Dendritic cell treated with granulocyte-macrophage colony-stimulating factor and Interleukin-4, amounts not matched to agents 40 ng/mL and 50 ng/mL, for 4 days (primary cell): ENCODE results near the gene LYPLA2.
"Not testable (repeated sequence)": the region's sequence is repeated elsewhere in the genome, so short reads cannot be mapped to it uniquely, and the experiment has no call there.

Experiments
- H3K27ac Mint-ChIP-seq: one replicate; pipeline ENCODE4 v1.8.0; 2022; ENCODE audit warnings: mild to moderate bottlenecking, mixed read lengths
- H3K27me3 Mint-ChIP-seq: one replicate; pipeline ENCODE4 v1.8.0; 2022; ENCODE audit warnings: mild to moderate bottlenecking, mixed read lengths
- H3K36me3 Mint-ChIP-seq: one replicate; pipeline ENCODE4 v1.8.0; 2022; ENCODE audit warnings: low read depth, mixed read lengths
- H3K4me1 Mint-ChIP-seq: one replicate; pipeline ENCODE4 v1.8.0; 2022; ENCODE audit warnings: low read depth, mixed read lengths
- H3K4me3 Mint-ChIP-seq: one replicate; pipeline ENCODE4 v1.8.0; 2022; ENCODE audit warnings: mild to moderate bottlenecking, moderate library complexity, mixed read lengths
- H3K9me3 Mint-ChIP-seq: one replicate; pipeline ENCODE4 v1.8.0; 2022; ENCODE audit warnings: mixed read lengths
- intact Hi-C: fragments of 100-400 bp; cut with micrococcal nuclease; formaldehyde crosslinking; loops from one replicate; pipeline ENCODE4 v1.15.0; 2022

The LYPLA2 gene

GRCh38 chr1:23816906-23817305 lies 26.0 kb downstream of the LYPLA2 start:
- Mint-ChIP-seq H3K27me3 (no peaks in the 10 kb centered on the region), H3K4me1 (peaks cover 24% of the 10 kb centered on the region), H3K36me3 (peaks cover 76% of the 10 kb centered on the region), H3K4me3 (no peak overlapping the region), H3K9me3 (no peaks in the 10 kb centered on the region), H3K27ac (no peak overlapping the region)
- intact Hi-C loops: no loop called here

DNA sequence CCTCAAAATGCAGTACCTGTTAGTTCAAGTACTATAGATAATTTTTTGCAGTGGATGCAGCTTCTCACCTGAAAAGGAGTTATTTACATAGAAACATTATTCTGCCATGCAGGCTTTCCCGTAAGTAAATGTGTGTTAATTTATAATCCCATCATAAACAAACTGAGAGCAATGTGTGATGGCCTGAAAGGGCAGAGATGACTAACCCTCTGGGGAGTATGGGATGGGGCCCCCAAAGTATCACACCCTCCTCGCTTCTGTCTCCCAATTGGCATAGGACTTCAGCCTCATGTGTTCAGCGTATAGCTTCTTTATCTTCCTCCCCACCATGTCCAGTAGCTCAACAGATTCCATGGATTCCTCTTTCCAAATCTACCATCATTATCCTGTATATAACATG lies 26.7 kb downstream of the LYPLA2 start:
- peaks cover 19% of the 10 kb centered on the region for H3K4me1 Mint-ChIP-seq
- H3K9me3 Mint-ChIP-seq: no peaks in the 10 kb centered on the region
- peaks cover 69% of the 10 kb centered on the region for H3K36me3 Mint-ChIP-seq
- H3K27me3 Mint-ChIP-seq: no peaks in the 10 kb centered on the region
- intact Hi-C loops: no loop called here
- H3K4me3 Mint-ChIP-seq: no peak overlapping the region
- no peak overlapping the region for H3K27ac Mint-ChIP-seq

GRCh38 chr1:23823767-23824166 lies 32.8 kb downstream of the LYPLA2 start:
- intact Hi-C loops: loop anchor here (2.0 kb wide), 2 partner anchors 13 to 15 kb away; no protein-coding TSS in a partner anchor
- H3K4me3 Mint-ChIP-seq: peak overlapping the region; percentile 91
- no peak overlapping the region for H3K27ac Mint-ChIP-seq
- H3K9me3 Mint-ChIP-seq: no peaks in the 10 kb centered on the region
- H3K4me1 Mint-ChIP-seq: peaks cover 40% of the 10 kb centered on the region
- peaks cover 18% of the 10 kb centered on the region for H3K36me3 Mint-ChIP-seq
- H3K27me3 Mint-ChIP-seq: no peaks in the 10 kb centered on the region

GRCh38 chr1:23824711-23825075 lies 33.7 kb downstream of the LYPLA2 start:
- intact Hi-C loops: loop anchor here (2.0 kb wide), 2 partner anchors 14 kb away; no protein-coding TSS in a partner anchor
- peak overlapping the region; percentile 99 for H3K27ac Mint-ChIP-seq
- H3K27me3 Mint-ChIP-seq: no peaks in the 10 kb centered on the region

GRCh38 chr1:23825076-23825761 lies 34.3 kb downstream of the LYPLA2 start, which contains the start of gene HMGCL:
Gene HMGCL (minus strand): TSS chr1:23825429. CDS start chr1:23825415, 14 bp downstream.
- Mint-ChIP-seq H3K4me1 (peaks cover 38% of the 10 kb centered on the region), H3K4me3 (peak within 1 kb of the TSS; percentile 91), H3K9me3 (no peaks in the 10 kb centered on the region), H3K36me3 (peaks cover 13% of the 10 kb centered on the region), H3K27me3 (no peaks in the 10 kb centered on the region), H3K27ac (peak within 1 kb of the TSS; percentile 99)
- intact Hi-C loops: loop anchor here (2.0 kb wide), 2 partner anchors 14 kb away; no protein-coding TSS in a partner anchor

More at GRCh38 chr1:23824711-23825075, 33.7 kb downstream of the LYPLA2 start:
- H3K4me1 Mint-ChIP-seq: peaks cover 40% of the 10 kb centered on the region
- no peaks in the 10 kb centered on the region for H3K9me3 Mint-ChIP-seq
- H3K36me3 Mint-ChIP-seq: peaks cover 17% of the 10 kb centered on the region
- peak overlapping the region; percentile 91 for H3K4me3 Mint-ChIP-seq

GRCh38 chr1:23825762-23826522 lies 35.0 kb downstream of the LYPLA2 start:
- H3K4me1 Mint-ChIP-seq: peaks cover 31% of the 10 kb centered on the region
- peak overlapping the region; percentile 91 for H3K4me3 Mint-ChIP-seq
- peak overlapping the region; percentile 99 for H3K27ac Mint-ChIP-seq
- H3K36me3 Mint-ChIP-seq: peaks cover 9% of the 10 kb centered on the region
- intact Hi-C loops: loop anchor here (2.0 kb wide), 2 partner anchors 13 to 15 kb away; no protein-coding TSS in a partner anchor
- H3K27me3 Mint-ChIP-seq: no peaks in the 10 kb centered on the region
- no peaks in the 10 kb centered on the region for H3K9me3 Mint-ChIP-seq

DNA sequence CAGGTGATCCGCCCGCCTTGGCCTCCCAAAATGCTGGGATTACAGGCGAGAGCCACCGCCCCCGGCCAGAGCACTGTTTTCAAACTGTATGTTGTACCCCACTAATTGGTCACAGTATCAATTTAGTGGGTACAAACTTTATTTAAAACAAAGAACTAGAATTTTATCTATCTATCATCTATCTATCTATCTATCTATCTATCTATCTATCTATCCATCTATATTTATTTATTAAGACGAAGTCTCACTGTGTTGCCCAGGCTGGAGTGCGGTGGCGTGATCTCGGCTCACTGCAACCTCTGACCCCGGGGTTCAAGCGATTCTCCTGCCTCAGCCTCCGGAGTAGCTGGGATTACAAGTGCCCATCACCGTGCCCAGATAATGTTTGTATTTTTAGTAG lies 35.6 kb downstream of the LYPLA2 start:
- H3K36me3 Mint-ChIP-seq, intact Hi-C loops: not testable (repeated sequence)
- H3K27ac Mint-ChIP-seq: peak overlapping the region; percentile 99

GRCh38 chr1:23827717-23828116 lies 36.8 kb downstream of the LYPLA2 start:
- Mint-ChIP-seq H3K36me3 (peaks cover 9% of the 10 kb centered on the region), H3K27ac (peak overlapping the region; percentile 45), H3K9me3 (no peaks in the 10 kb centered on the region), H3K4me1 (peaks cover 23% of the 10 kb centered on the region), H3K4me3 (no peak overlapping the region), H3K27me3 (no peaks in the 10 kb centered on the region)
- intact Hi-C loops: no loop called here

More for the DNA sequence above, 35.6 kb downstream of the LYPLA2 start:
- H3K4me1 Mint-ChIP-seq: peaks cover 28% of the 10 kb centered on the region
- H3K4me3 Mint-ChIP-seq, H3K27me3 Mint-ChIP-seq, H3K9me3 Mint-ChIP-seq: not testable (repeated sequence)

GRCh38 chr1:23834156-23834555 lies 43.2 kb downstream of the LYPLA2 start:
- H3K4me1 Mint-ChIP-seq: peaks cover 23% of the 10 kb centered on the region
- H3K27me3 Mint-ChIP-seq, H3K4me3 Mint-ChIP-seq, intact Hi-C loops, H3K36me3 Mint-ChIP-seq, H3K9me3 Mint-ChIP-seq, H3K27ac Mint-ChIP-seq: not testable (repeated sequence)

DNA sequence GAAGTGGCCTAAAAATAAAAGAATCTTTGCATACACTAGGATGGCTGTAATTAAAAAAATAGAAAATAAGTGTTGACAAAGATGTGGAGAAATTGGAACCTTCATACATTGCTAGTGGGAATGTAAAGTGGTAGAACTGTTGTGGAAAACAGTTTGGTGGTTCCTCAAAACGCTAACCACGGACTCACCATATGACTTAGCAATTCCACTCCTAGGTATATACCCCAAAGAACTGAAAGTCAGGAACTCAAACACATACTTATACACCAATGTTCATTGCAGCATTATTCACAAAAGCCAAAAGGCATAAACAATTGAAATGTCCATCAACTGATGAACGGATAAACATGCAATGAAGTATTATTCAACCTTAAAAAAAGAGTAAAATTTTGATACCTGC lies 45.1 kb downstream of the LYPLA2 start:
- Mint-ChIP-seq H3K27me3 (peaks cover 4% of the 10 kb centered on the region), H3K9me3 (peaks cover 8% of the 10 kb centered on the region), H3K36me3 (no peaks in the 10 kb centered on the region), H3K4me1 (peaks cover 23% of the 10 kb centered on the region), H3K4me3 (no peak overlapping the region), H3K27ac (no peak overlapping the region)
- intact Hi-C loops: no loop called here

GRCh38 chr1:23837908-23838307 lies 47.0 kb downstream of the LYPLA2 start:
- Mint-ChIP-seq H3K9me3 (peaks cover 8% of the 10 kb centered on the region), H3K36me3 (no peaks in the 10 kb centered on the region), H3K27me3 (peaks cover 4% of the 10 kb centered on the region), H3K4me3 (peak overlapping the region; percentile 69), H3K27ac (peak overlapping the region; percentile 58), H3K4me1 (peaks cover 23% of the 10 kb centered on the region)
- intact Hi-C loops: loop anchor here (2.0 kb wide), 2 partner anchors 13 to 27 kb away; partner anchors contain the start of gene HMGCL

DNA sequence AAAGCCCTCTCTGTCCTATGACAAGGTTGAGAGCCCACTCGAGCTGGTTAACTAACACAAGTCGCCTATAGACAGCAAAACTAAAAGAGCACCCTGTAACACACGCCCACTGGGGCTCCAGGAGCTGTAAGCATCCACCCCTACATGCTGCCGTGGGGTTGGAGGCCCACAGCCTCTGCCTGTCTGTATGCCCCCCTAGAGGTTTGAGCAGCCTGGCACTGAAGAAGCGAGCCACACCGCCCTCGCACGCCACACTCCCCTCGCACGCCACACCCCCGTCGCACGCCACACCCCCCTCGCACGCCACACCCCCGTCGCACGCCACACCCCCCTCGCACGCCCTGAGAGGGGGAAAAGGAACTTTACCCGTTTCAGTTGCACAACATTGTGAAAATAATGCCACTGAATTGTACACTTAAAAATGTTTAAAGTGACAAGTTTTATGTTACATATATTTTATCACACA lies 47.5 kb downstream of the LYPLA2 start:
- H3K4me3 Mint-ChIP-seq: peak overlapping the region; percentile 69
- H3K27ac Mint-ChIP-seq: peak overlapping the region; percentile 58
- H3K4me1 Mint-ChIP-seq: peaks cover 23% of the 10 kb centered on the region
- peaks cover 8% of the 10 kb centered on the region for H3K9me3 Mint-ChIP-seq
- intact Hi-C loops: loop anchor here (2.0 kb wide), 2 partner anchors 14 to 28 kb away; partner anchors contain the start of gene HMGCL
- no peaks in the 10 kb centered on the region for H3K36me3 Mint-ChIP-seq
- H3K27me3 Mint-ChIP-seq: peaks cover 4% of the 10 kb centered on the region

DNA sequence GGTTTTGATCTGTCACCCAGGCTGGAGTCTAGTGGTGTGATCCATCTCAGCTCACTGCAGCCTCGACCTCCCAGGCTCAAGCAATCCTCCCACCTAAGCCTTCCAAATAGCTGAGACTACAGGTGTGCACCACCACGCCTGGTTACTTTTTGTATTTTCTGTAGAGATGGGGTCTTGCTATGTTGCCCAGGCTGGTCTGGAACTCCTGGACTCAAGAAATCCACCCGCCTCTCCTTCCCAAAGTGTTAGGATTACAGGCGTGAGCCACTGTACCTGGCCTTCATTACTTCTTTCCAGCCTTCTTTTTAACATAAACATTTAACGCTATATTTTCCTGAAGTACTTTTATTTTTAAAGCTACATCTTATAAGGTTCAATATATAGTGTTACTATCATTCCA lies 52.7 kb downstream of the LYPLA2 start:
- H3K27ac Mint-ChIP-seq: no peak overlapping the region
- peaks cover 39% of the 10 kb centered on the region for H3K36me3 Mint-ChIP-seq
- H3K9me3 Mint-ChIP-seq: no peaks in the 10 kb centered on the region
- H3K4me1 Mint-ChIP-seq: no peaks in the 10 kb centered on the region
- intact Hi-C loops: no loop called here
- no peak overlapping the region for H3K4me3 Mint-ChIP-seq
- no peaks in the 10 kb centered on the region for H3K27me3 Mint-ChIP-seq
